ENCODE data around the gene AZI2.

DNA sequence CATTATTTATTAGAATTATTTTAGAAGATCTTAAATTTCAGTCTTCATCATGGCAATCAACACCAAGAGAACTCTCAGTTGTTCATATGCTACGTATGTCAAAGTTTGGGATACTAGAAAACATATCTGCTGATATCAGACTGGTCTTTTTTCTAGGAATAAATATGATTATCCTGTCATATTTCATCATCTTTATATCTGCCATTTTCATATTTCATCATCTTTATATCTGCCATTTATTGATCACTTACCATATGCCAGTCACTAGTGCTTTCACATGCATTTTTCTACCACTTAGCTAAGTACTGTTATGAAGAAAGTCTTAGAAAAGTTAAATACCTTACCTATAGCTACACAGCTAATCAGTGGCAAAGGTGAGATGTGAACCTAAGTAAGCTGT lies 2.9 kb downstream of the AZI2 start:
- TF ChIP-seq, protein P1, sequence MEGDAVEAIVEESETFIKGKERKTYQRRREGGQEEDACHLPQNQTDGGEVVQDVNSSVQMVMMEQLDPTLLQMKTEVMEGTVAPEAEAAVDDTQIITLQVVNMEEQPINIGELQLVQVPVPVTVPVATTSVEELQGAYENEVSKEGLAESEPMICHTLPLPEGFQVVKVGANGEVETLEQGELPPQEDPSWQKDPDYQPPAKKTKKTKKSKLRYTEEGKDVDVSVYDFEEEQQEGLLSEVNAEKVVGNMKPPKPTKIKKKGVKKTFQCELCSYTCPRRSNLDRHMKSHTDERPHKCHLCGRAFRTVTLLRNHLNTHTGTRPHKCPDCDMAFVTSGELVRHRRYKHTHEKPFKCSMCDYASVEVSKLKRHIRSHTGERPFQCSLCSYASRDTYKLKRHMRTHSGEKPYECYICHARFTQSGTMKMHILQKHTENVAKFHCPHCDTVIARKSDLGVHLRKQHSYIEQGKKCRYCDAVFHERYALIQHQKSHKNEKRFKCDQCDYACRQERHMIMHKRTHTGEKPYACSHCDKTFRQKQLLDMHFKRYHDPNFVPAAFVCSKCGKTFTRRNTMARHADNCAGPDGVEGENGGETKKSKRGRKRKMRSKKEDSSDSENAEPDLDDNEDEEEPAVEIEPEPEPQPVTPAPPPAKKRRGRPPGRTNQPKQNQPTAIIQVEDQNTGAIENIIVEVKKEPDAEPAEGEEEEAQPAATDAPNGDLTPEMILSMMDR (IDR thresholded peaks at IDR 0.05), result no peak
- no peak for TF ChIP-seq EP300 (IDR thresholded peaks at IDR 0.05; ENCODE audit: low read depth)
- no peak for TF ChIP-seq POLR2A (IDR thresholded peaks at IDR 0.05)
